Activated T-cell treated with anti-CD3 and anti-CD28 coated beads, Interleukin-2, amount 50 U/mL, for 72 hours (primary cell): Measurements from ENCODE around the gene UTP4. TPM values are rescaled to one million over a fixed set of nuclear protein-coding genes. Genes with fewer than 3 reads are reported as not detected.
"Not testable (repeated sequence)": the region's sequence is repeated elsewhere in the genome, so short reads cannot be mapped to it uniquely, and the experiment has no call there.

ENCODE experiments used
- ATAC-seq, 2 donors: fragments of 150-1000 bp; cut with Tn5 transposase; replicated peaks in 1 of 2; 2 replicates each; pipeline ENCODE4 v1.10.0; 2021; ENCODE audit warnings: moderate library complexity in 2 of 2, mild to moderate bottlenecking in 1 of 2
- DNase-seq, 2 donors: peaks; one replicate each; pipeline ENCODE4 v3.0.0; 2021 to 2022; ENCODE audit warnings: mixed read lengths in 1 of 2
- H3K27ac Mint-ChIP-seq: one replicate; pipeline ENCODE4 v1.8.0; 2022; ENCODE audit warnings: mild to moderate bottlenecking, moderate library complexity, mixed read lengths
- H3K27me3 Mint-ChIP-seq: one replicate; pipeline ENCODE4 v1.8.0; 2022; ENCODE audit warnings: low read depth, mixed read lengths
- H3K36me3 Mint-ChIP-seq, 2 donors: one replicate each; pipeline ENCODE4 v1.8.0; 2022; ENCODE audit warnings: mixed read lengths in 2 of 2, mild to moderate bottlenecking in 1 of 2; ENCODE audit not compliant: insufficient read depth in 2 of 2
- H3K4me1 Mint-ChIP-seq: one replicate; pipeline ENCODE4 v1.8.0; 2022; ENCODE audit warnings: low read depth, mixed read lengths
- H3K4me3 Mint-ChIP-seq, 2 donors: one replicate each; pipeline ENCODE4 v1.8.0; 2022; ENCODE audit warnings: mild to moderate bottlenecking in 2 of 2, mixed read lengths in 2 of 2, moderate library complexity in 2 of 2
- H3K9me3 Mint-ChIP-seq, 2 donors: one replicate each; pipeline ENCODE4 v1.8.0; 2022; ENCODE audit warnings: mixed read lengths in 2 of 2
- total RNA-seq, 2 donors: library from RNA; stranded (reverse); gene quantifications; one replicate each; pipeline ENCODE4 v1.2.3, GENCODE V29; 2022

Gene UTP4
- total RNA-seq, 2 donors from 2014 or later: 81.7 to 112 TPM

DNA sequence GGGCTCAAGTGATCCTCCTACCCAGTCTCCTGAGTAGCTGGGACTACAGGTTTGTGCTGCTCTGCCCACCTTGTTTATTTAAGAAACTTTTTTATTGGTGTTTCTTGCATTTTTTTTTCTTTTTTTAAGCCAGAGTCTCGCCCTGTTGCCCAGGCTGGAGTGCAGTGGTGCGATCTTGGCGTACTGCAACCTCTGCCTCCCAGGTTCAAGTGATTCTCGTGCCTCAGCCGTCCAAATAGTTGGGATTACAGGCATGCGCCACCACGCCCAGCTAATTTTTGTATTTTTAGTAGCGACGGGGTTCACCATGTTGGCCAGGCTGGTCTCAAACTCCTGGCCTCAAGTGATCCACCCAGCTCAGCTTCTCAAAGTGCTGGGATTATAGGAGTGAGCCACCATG lies 17.2 kb downstream of the UTP4 start:
- not testable (repeated sequence) for H3K9me3 Mint-ChIP-seq, DNase-seq, ATAC-seq, H3K4me1 Mint-ChIP-seq, H3K4me3 Mint-ChIP-seq, H3K27me3 Mint-ChIP-seq, H3K27ac Mint-ChIP-seq
- peaks cover 1 to 22% of the 10 kb centered on the region in 2 donors for H3K36me3 Mint-ChIP-seq

DNA sequence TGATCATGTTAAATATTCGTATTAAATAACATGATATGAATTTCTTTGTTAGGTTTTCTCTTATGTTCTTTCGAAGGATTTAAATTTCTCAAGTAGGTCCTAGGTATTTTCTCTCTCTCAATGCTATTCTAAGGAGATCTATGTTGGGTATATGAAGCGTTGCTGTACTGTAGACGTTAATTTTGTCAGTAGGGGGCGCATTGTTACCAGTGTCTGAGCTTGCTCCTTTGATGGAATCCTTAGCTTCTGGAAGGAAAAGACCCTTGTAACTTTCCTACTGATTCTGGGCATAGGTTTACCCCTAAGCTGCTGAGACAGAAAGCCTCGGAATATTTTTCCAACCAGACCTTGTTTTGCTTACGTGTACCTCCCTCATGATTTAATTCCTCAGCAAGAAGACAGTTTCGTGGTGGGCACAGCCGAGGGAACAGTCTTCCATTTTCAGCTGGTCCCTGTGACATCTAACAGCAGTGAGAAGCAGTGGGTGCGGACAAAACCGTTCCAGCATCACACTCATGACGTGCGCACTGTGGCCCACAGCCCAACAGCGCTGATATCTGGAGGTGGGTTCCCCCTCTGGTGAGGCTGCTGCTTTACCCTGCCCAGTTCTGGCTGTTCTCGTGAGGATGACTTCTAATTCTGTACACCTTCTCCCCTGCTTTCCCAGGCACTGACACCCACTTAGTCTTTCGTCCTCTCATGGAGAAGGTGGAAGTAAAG lies 17.9 kb downstream of the UTP4 start:
- Mint-ChIP-seq H3K9me3 (no peaks in the 10 kb centered on the region), H3K27me3 (no peaks in the 10 kb centered on the region), H3K36me3 (peaks cover 1 to 26% of the 10 kb centered on the region in 2 donors), H3K4me3 (no peak overlapping the region), H3K27ac (no peak overlapping the region), H3K4me1 (no peaks in the 10 kb centered on the region)
- ATAC-seq: peak; percentile 68 to 75
- peak; percentile 60 to 65 for DNase-seq

DNA sequence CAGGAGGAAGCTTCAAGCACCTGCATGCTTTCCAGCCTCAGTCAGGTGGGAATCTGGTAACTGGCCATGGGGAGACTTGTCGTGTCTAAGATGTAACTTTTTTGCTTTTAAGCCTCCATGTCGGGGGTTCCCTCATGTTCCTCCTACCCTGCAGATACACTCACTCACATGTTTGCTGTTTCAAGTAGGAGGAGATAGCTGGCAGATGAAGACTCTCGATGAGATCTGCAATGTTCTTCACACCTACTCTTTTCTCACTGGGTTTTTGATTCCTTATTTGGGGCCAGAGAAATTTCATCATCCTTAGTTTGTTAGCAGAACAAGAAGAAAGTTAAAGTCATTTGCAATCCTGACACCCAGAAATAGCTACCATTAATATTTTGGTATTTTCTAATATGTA lies 24.7 kb downstream of the UTP4 start:
- Mint-ChIP-seq H3K4me3 (no peak overlapping the region), H3K27ac (peak overlapping the region; percentile 36), H3K36me3 (peaks cover 11 to 36% of the 10 kb centered on the region in 2 donors), H3K27me3 (no peaks in the 10 kb centered on the region), H3K9me3 (no peaks in the 10 kb centered on the region), H3K4me1 (peaks cover 23% of the 10 kb centered on the region)
- no peak for DNase-seq
- no peak for ATAC-seq

DNA sequence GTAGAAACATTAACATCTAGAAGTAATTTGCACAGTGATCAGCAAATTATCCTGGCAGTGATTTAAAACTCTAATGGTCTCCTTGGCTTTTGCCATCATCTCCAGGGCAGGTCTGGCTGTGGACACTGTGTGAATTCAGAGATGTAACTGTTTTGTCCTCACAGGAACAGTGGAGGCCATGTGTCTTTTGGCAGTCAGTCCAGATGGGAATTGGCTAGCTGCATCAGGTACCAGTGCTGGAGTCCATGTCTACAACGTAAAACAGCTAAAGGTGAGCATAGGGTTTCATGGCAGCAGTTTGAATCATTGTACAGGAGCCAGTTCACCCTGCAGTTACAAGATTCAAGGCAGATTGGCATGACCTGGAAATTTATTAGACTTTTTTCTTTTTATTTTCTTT lies 27.7 kb downstream of the UTP4 start:
- ATAC-seq: no peak
- Mint-ChIP-seq H3K9me3 (no peaks in the 10 kb centered on the region), H3K36me3 (peaks cover 11 to 37% of the 10 kb centered on the region in 2 donors), H3K27ac (no peak overlapping the region), H3K4me3 (no peak overlapping the region), H3K27me3 (no peaks in the 10 kb centered on the region), H3K4me1 (peaks cover 36% of the 10 kb centered on the region)
- DNase-seq: no peak

DNA sequence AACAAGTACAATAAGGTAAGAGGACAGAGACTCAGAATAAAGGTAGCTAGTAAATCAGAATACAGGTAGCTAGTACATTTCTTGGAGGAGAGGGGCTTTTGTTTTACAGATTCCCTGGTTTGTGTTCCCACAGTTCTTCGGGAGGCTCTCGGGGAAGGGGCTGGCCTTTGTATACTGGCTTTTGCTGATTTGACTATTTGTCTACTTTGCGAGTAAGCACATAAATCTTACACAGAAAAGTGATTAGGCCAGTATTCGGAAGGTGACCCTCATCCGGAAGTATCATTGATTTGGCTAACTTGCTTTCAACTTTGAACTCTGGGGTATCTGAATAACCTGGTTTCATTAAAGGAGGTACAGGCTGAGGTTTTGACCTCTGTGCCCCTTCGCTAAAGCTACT lies 33.1 kb downstream of the UTP4 start:
- H3K9me3 Mint-ChIP-seq: no peaks in the 10 kb centered on the region
- no peak for DNase-seq
- H3K36me3 Mint-ChIP-seq: peaks cover 11 to 37% of the 10 kb centered on the region in 2 donors
- H3K27ac Mint-ChIP-seq: peak overlapping the region; percentile 92
- no peaks in the 10 kb centered on the region for H3K27me3 Mint-ChIP-seq
- H3K4me1 Mint-ChIP-seq: peaks cover 41% of the 10 kb centered on the region
- H3K4me3 Mint-ChIP-seq: peak overlapping the region; percentile 72 to 79
- no peak for ATAC-seq

DNA sequence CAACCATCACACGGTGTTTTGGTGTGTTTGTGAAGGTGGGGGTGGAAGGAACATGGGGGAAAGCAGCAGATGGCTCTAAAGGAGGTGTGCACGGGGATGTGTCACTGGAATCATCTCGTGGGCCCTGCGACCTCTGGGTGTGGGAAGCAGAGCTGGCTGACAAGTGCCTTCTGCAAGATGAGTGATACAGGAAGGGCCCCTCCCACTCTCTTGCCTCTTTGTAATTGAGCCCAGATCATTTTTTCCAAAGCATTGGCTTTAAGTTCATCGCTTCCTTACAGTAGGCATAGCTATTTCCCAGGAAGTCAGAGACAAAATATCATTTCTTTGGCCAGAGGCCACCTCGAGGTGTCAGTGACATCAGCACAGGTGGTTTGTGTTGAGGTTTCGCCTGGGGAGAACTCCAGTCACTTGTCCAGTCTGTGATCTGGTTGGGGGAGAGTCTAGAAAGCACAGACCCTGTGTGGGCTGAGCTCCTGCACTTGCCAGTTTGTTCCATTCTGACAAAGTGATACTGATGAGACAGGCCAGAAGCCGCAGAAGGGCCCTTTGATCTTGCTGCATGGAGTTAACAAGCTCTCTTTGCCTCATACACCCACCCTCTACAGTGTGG lies 33.9 kb downstream of the UTP4 start:
- Mint-ChIP-seq H3K27ac (peak overlapping the region; percentile 92), H3K27me3 (no peaks in the 10 kb centered on the region), H3K9me3 (no peaks in the 10 kb centered on the region), H3K36me3 (peaks cover 11 to 37% of the 10 kb centered on the region in 2 donors), H3K4me3 (peak overlapping the region; percentile 72 to 79), H3K4me1 (peaks cover 41% of the 10 kb centered on the region)
- peak; percentile 79 to 89 for DNase-seq
- ATAC-seq: peak; percentile 95 to 96

DNA sequence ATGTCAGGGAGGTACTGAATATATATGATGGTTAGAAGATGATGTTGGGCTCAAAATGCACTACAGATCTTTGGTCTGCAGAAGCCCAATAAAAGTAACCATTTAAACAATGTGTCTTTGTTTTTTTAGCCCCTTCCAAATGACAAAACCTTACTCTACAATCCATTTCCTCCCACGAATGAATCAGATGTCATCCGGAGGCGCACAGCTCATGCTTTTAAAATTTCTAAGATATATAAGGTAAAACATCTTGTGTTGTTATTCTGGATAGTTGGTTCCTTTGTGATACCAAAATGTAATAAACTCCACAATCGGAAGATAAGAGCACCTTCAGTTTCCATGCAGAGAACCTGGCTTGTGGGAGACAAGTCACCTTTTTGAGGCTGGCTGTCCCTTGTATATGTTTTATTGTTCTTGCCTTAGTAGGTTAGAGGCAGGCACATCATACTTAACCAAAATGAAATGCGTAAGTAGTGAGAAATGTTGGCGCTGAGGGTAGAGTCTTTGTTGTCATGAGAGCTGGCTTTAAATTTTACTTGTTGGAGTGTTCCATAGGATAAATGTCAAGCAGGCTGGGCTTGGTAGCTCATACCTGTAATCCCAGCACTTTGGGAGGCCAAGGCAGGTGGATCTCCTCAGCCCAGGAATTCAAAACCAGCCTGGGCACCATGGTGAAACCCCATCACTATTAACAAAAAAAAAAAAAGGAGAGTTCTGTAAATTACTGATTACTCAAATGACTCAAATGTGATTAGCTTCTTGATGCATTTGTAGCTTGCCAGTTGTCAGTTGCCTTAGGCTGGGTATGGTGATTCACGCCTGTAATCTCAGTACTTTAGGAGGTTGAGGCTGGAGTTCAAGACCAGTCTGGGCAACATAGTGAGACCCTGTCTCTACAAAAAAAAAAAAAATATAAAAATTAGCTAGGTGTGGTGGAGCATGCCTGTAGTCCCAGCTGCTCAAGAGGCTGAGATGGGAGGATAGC lies 34.8 kb downstream of the UTP4 start:
- peaks cover 11 to 37% of the 10 kb centered on the region in 2 donors for H3K36me3 Mint-ChIP-seq
- H3K27ac Mint-ChIP-seq: peak overlapping the region; percentile 92
- ATAC-seq (no peak), DNase-seq (no peak)
- H3K9me3 Mint-ChIP-seq: no peaks in the 10 kb centered on the region
- peaks cover 41% of the 10 kb centered on the region for H3K4me1 Mint-ChIP-seq
- no peaks in the 10 kb centered on the region for H3K27me3 Mint-ChIP-seq
- H3K4me3 Mint-ChIP-seq: peak overlapping the region; percentile 72 to 79

GRCh38 chr16:69169051-69169450 lies 36.6 kb downstream of the UTP4 start:
- Mint-ChIP-seq H3K27me3 (no peaks in the 10 kb centered on the region), H3K27ac (no peak overlapping the region), H3K9me3 (no peaks in the 10 kb centered on the region), H3K36me3 (peaks cover 9 to 29% of the 10 kb centered on the region in 2 donors), H3K4me3 (no peak overlapping the region), H3K4me1 (peaks cover 45% of the 10 kb centered on the region)
- ATAC-seq (no peak), DNase-seq (no peak)

GRCh38 chr16:69169607-69170352 lies 37.3 kb downstream of the UTP4 start:
- Mint-ChIP-seq H3K4me1 (peaks cover 40% of the 10 kb centered on the region), H3K27ac (peak overlapping the region; percentile 27), H3K36me3 (peaks cover 9 to 28% of the 10 kb centered on the region in 2 donors), H3K9me3 (no peaks in the 10 kb centered on the region), H3K27me3 (no peaks in the 10 kb centered on the region), H3K4me3 (no peak overlapping the region)
- DNase-seq: no peak
- no peak for ATAC-seq

- Mint-ChIP-seq H3K4me3 (no peak overlapping the region), H3K27me3 (no peaks in the 10 kb centered on the region), H3K9me3 (no peaks in the 10 kb centered on the region), H3K36me3 (peaks cover 4 to 25% of the 10 kb centered on the region in 2 donors), H3K4me1 (peaks cover 23% of the 10 kb centered on the region), H3K27ac (no peak overlapping the region)
- no peak for DNase-seq
- no peak for ATAC-seq
These were observed 39.1 kb downstream of the UTP4 start for GRCh38 chr16:69171325-69172084.

- Mint-ChIP-seq H3K4me3 (no peak overlapping the region), H3K4me1 (peaks cover 12% of the 10 kb centered on the region), H3K9me3 (no peaks in the 10 kb centered on the region), H3K27ac (no peak overlapping the region), H3K27me3 (no peaks in the 10 kb centered on the region), H3K36me3 (peaks cover 0 to 1% of the 10 kb centered on the region in 2 donors)
- DNase-seq: no peak
- no peak for ATAC-seq
These were observed 43.8 kb downstream of the UTP4 start for GRCh38 chr16:69176033-69176800.
